NCI-H345 (cell line): ENCODE data around the gene INTS3.

Source experiments
- DNase-seq: peaks from one replicate; lab custom pipeline; 2025; lab: John Stamatoyannopoulos, UW

Gene INTS3

DNA sequence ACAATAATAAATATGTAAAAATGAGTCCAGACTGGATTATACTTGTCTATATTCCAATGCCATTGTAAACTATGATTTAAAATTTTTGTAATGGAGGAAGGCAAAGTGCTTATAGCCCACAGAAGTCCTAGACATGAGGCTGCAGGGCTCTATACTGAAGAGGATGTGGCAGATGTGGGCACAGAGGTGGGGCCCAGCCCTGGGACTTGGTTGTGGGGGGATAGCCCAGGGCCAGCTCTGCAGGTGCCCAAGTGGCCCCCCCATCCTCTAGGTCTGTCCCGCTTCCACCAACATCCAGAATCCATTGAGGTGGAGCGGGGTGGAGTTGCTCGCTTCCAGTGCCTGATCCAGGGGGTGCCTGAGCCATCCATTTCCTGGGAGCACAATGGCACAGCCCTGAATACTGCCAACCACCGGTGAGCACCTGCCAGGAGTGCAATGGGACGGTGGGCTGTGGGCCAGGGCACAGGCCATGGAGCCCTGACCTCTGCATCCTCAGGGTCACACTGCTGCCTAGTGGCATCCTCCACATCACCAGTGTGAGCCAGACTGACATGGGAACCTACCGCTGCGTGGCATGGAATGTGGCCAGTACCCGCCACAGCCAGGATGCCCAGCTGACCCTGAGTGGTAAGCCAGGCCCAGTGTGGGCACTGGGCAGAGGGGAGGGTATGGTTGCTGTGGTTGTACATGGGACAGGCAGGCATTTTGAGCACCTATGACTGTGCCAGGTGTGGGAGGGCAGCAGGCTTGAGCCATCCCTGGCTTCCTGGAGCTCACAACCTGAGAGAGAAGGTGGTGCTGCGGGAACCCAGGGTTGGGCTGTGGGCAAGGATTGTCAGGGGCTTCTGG is 68.3 kb downstream of the INTS3 start:
- DNase-seq, result no peak

DNA sequence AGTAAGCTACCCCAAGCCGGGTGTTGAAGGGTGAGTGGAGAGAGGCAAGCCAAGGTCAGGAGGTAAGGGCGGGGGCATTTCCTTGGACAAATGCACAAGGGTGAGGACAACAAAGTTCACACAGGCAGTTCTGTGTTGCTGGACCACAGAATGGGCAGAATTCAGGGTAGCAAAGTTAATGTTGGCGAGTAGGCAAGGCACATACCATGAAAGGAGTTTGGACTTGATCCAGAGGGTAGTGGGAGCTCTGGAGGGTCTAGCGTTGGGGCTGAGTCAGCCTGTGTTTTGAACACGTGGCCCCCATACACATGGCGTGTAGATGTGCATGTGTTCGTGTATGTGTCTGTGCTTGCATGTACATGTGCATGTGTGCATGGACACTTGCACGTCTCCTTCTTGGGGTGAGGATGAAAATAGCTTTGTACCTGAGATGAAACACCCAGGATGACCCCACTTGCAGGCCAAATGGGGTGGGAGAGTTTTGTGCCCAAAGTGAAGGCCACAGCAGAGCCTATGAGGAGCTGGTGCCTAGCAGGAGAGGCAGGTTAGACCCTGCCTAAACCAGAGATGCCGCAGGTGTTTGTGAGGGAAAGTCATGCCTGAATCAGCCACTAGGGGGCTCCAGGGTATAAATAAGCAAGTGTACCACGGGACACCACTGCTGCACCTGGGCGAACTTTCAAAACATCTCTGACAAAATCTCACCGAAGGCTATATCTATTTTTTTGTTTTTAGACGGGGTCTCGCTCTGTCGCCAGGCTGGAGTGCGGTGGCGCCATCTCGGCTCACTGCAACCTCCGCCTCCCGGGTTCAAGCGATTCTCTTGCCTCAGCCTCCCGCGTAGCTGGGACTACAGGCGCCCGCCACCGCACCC is 69.2 kb downstream of the INTS3 start:
- peak; percentile 93 for DNase-seq

DNA sequence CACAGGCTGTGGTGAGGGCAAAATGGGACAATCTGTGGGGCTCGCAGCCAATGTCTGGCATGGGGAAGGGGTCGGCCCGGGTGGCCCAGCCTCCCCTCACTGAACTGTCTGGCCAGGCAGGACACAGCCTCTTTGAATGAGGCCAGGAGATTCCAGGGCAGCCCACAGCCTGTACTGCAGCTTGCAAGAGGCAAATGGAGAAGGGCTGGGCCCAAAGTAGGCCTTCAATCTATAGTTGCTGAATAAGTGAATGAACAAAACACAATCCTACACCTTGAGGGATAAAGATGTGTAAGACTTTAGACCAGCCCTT is 70.6 kb downstream of the INTS3 start:
- no peak for DNase-seq

GRCh38 chr1:153799016-153799415 is 71.2 kb downstream of the INTS3 start:
- no peak for DNase-seq

DNA sequence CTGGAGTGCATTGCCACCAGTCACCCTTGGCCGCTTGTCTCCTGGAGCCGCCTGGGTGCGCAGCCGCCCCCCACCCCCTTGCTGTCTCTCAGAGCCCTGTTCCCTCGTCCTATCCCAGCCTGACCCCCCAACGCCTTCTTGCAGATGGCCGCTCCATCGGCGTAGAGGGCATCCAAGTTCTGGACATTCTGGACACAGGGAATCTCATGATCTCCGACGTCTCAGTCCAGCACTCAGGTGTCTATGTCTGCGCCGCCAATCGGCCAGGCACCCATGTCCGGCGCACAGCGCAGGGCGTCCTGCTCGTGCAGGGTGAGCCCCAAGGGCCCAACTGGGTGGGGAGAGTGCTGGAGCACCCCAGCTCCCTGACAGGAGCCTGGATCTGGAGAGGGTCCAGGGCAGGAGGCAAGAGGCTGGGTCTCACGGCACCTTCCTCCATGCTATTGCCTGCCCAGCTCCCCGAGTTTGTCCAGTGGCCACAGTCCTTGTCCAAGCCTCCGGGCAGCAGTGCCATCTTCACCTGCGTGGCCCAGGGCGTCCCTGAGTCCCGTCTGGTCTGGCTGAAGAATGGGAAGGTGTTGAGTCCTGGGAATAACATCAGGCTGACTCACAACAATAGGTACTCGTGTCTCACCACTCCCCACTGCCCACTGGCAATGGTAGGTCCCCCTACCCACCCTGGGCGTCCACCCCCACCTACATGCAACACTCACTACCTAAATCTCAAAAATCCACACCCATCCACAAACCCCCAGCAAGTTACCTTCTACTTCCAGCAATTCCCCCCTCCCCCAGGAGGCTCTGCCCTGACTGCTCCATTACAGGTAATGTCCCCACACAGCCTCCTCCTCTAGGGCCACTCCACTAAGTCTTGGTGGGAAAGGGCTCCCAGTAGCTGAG is 72.0 kb downstream of the INTS3 start:
- no peak for DNase-seq

GRCh38 chr1:153800516-153800915 is 72.7 kb downstream of the INTS3 start:
- no peak for DNase-seq

DNA sequence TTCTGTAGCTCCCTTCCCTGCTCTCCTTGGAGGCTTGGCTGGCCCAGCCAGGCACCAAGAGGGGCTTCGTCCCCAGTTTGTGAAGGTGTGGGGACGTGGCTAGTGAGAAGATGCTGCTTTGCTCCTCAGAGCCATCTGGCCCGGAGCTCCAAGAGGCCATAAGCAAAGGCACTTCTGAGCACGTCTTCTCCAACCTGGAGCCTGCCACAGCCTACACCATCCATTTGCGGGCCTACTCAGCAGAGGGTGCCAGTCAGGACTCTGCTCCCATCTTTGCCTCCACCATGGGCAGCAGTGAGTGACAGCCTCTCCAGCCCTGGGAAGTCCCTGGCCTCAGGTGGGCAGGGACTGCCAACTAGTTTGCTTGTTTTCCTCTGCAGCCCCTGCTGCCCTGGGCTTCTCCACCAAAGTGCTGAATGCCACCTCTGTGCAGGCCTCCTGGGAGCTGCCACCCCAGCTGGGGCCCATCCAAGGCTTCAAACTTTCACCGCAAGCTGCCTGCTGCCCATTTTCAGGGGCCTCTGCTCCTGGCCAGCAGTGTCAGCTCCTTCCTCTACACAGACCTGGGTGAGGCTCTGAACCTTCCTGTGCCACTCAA is 73.3 kb downstream of the INTS3 start:
- DNase-seq, result no peak

DNA sequence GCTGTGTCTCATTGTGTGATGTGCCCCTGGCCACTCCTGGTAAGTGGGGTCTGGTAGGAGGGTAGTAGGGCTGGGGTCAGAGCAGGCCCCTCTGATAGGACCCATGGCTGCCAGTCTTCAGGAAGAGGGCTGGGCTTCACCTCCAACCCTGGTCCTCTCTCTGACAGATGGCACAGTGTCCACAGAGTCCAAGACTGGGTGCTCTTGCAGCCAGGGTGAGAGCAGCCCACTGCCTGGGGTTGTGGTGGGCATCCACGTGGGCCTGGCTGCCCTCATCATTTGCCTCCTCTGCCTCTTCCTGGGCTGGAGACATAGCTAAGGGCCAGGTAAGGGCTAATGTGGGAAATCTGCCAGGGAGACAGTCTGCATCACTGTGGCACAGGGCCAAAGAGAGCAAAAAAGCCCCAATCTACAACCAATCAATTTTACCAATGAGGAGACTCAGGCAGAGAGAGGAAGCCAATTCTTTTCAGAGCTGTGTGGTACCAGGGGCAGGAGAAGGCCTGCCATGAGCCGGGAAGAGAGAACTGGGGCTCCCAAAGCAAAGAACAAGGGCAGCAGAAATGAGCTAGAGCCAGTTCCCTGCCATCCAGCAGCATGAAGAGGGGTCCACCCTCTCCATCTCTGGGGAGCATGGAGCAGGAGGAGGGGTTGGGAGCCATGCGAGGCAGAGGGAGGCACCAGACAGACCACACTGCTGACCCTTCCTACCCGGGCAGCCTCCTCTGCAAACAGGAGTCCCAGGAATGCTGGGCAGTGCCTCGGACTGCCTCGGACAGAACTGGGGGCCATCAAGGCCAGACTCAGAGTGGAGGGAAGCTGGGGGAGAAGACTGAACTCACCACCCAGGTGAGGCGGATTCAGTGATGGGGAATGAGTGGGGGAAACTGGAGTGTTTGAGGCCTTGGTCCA is 74.2 kb downstream of the INTS3 start:
- no peak for DNase-seq

DNA sequence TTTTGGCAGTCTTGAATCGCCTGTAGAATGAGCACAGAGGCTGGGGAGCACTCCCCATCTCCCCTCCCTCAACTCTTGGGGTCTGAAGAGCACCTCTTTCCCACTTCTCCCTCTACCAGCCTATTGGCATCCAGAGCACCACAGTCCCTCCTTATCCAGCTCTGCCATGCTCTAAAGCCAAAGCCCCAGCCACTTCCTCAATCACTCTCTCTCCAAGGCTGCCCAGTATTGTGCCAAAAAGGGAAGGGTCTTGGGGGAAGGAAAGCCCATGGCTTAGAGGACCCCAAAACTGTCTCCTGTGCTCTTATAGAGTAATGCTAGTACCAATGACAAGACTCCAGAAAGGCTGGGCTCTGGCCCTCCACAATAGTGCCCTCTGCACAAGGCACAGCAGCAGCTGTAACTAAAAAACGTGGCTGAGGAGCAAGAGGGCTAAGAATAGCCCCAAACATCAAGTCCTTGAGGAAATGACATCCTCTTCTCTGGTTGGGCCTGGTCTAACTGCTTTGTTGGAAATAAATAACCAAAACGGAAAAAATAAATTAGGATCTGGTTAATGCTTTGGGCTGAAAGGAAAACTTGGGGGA is 75.7 kb downstream of the INTS3 start:
- DNase-seq, result no peak

DNA sequence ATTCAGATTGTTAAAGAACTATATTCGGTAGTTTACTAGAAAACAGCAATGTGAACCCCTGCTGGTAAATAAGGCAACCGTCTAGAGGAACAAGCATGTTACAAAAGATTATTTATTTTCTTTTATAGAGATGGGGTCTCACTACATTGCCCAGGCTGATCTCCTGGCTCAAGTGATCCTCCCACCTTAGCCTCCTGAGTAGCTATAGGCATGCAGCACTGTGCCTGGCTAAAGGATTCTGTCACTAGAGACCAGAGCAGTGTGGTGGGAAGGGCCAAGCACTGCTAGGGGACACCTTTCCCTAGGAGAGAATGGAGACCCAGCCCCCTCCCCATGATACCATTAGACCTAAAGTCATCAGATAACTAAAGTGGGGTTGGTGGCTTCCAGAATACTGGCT is 76.3 kb downstream of the INTS3 start:
- no peak for DNase-seq

DNA sequence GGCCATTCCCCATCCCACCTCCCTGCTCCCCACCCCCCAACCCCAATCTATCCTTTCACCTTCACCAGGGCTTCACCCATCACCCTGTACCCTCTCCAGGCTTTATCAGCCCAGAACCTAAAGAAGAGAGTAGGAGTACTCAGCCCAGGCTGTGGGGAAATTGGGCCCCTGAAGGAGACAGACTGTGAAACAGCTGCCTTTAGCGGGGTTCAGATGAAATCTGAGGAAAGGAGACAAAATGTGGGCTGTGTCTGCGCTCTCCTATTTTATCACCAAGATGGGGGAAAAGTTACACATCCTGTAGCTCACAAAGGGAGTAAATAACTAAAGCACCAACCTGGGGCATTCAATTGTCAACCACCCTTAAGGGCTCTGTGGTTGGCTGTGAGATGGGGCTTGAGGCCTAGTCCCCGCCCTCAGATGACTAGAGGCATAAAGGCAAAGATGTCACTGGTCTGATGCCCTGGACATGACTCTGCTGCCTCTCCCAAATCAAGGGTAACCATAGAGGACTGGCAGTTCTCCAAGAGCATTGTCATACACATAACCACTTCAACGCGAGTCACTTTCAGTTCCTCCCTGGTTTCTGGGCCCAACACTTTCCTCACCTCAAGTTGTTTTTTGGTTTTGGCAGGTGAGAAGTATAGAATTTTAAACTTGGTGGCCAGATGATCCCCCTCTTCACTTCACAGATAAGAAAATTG is 77.3 kb downstream of the INTS3 start:
- no peak for DNase-seq

DNA sequence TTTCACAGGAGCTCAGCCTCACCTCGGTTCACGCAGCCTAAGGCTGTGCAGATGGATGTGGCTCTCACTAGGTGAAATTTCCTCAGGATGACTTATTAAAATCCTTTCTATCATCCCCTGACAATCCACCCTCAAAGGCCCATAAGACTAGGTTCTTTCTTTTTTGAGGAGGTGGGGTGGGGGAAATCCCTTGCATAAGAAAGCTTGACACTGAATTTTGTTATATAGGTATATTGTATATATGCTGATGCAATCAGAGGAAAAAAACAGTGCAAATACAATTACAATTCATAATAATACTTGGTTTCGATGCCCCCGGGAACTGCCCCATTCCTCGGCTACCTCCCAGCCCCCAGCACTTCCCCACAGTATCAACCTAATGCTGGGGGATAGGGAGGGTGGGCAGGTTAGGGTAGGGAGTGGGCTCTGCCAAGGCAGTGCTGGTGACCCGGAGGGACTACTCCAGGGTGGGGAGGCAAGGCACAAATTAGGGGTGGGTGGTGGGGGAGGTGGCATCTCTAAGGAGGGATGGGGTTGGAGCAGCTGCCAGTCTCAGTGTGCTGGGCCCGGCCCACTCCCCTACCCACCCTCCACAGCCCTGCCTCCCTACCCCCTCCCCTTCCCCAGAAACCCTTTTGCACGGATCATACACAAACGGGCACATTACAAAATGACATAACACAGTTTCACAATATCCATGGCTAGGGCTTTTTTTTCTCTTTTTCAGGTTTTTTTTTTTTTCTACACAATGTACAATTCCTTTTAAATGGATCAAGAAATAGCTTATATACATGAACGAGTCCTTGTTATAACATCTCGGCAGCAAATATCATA is 78.3 kb downstream of the INTS3 start:
- no peak for DNase-seq

DNA sequence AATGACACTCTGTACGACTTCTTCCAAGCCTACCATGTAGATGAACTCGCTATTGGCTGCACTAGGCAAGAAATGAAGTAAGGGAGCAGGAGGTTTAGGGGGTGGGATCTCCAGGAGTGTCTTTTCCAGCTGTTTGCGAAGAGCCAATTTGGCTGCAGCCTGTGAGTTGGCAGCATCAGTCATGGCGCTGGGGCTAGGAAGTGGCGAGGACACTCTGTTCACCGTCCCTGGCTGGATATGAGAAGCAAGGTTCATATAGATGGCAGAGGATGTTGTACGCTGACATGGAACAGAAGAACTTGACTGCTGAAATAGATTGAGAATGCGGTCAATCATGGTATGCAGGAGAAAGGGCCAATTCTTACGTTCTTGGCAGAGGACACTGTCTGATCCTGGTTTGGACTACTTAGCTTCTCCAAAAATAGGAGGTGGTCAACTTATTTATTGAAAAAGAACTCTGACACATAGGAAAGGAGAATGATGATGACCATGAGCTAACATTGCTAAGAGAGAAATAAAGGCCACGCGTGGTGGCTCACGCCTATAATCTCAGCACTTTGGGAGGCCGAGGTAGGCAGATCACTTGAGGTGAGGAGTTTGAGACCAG is 88.5 kb downstream of the INTS3 start:
- DNase-seq, result no peak

DNA sequence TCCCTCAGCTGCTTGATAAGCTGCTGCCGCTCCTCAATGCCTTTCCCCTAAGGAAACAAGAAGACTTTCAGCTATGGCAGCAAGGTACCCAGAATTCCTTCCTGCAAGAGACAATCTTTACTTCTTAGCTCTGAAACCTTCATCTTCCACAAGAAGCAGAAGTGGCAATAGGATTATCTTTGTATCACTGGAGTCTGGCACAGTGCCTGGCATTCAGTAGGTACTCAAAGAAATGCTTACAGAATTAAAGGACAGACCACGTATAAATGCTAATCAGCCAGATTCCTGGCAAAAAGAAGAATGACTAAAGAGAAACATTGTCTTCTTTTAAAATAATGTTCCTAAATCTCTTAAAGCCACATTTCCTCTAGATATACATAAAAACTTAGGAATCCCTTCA is 91.0 kb downstream of the INTS3 start:
- no peak for DNase-seq
